ENCODE data around the gene KSR1.

GRCh38 chr17:27455914-27456680, at the start of gene KSR1:
- TF ChIP-seq CTCF (IDR thresholded peaks at IDR 0.05 in 4 of 5, conservative IDR thresholded peaks at IDR 0.05 in 1 of 5) (peak in 3 of 5 experiments; percentile 34 to 44 (median 38)), POLR2A (IDR thresholded peaks at IDR 0.05) (peak; percentile 69 to 89)

Measured in gastrocnemius medialis (tissue), 4 donors.